HepG2 (cell line): ENCODE results near the gene NARF. TPM values are rescaled to one million over a fixed set of nuclear protein-coding genes. Genes with fewer than 3 reads are reported as not detected.

ENCODE experiments used
- ARNTL ChIP-seq: sonication (generic); formaldehyde crosslinking; IDR thresholded peaks from 2 replicates; pipeline ENCODE4 v1.4.0; 2020; ENCODE audit warnings: mild to moderate bottlenecking, missing genetic modification reagents
- ATF2 ChIP-seq: sonication (generic); formaldehyde crosslinking; IDR thresholded peaks from 2 replicates; pipeline ENCODE4 v1.4.0; 2020; ENCODE audit warnings: missing genetic modification reagents
- CENPX ChIP-seq: sonication (generic); formaldehyde crosslinking; IDR thresholded peaks from 2 replicates; pipeline ENCODE4 v1.9.0; 2021; ENCODE audit warnings: mild to moderate bottlenecking, missing genetic modification reagents, moderate library complexity
- DMAP1 ChIP-seq: IDR thresholded peaks from 2 replicates; pipeline ENCODE4 v1.6.1; 2016
- EHMT2 ChIP-seq: fragments of 200-600 bp; sonication (generic); IDR thresholded peaks from 2 replicates; pipeline ENCODE4 v1.7.0; 2017; ENCODE audit warnings: antibody characterized with exemption, low read depth, low read length, borderline replicate concordance
- HDAC2 ChIP-seq: sonication (generic); formaldehyde crosslinking; IDR thresholded peaks from 2 replicates; pipeline ENCODE4 v1.4.0; 2020; ENCODE audit warnings: missing genetic modification reagents
- MAZ ChIP-seq, 2 experiments: sonication (generic) in 1 of 2; formaldehyde crosslinking in 1 of 2; IDR thresholded peaks; 2 replicates each; pipeline versions ENCODE4 v1.5.0 to v1.6.1; 2012 to 2020; ENCODE audit warnings: low read depth in 2 of 2, mild to moderate bottlenecking in 2 of 2, borderline replicate concordance in 1 of 2, improper control_type of control experiment in 1 of 2, low read length in 1 of 2, missing genetic modification reagents in 1 of 2, moderate library complexity in 1 of 2
- MED8 ChIP-seq: sonication (generic); formaldehyde crosslinking; IDR thresholded peaks from 2 replicates; pipeline ENCODE4 v1.8.1; 2023; ENCODE audit warnings: mild to moderate bottlenecking, missing genetic modification reagents; ENCODE audit not compliant: insufficient replicate concordance
- TAF15 ChIP-seq: fragments of 200-400 bp; formaldehyde crosslinking; IDR thresholded peaks from one replicate; pipeline ENCODE4 v1.6.1; 2018; ENCODE audit warnings: mild to moderate bottlenecking, low read depth, low read length; ENCODE audit not compliant: poor library complexity, severe bottlenecking
- ZBTB7B ChIP-seq: sonication (generic); formaldehyde crosslinking; IDR thresholded peaks from 2 replicates; pipeline ENCODE4 v1.4.0; 2020; ENCODE audit warnings: missing genetic modification reagents
- ZFY ChIP-seq: sonication (generic); formaldehyde crosslinking; IDR thresholded peaks from 2 replicates; pipeline ENCODE4 v1.4.0; 2020; ENCODE audit warnings: missing genetic modification reagents
- ZKSCAN8 ChIP-seq: IDR thresholded peaks from 2 replicates; pipeline ENCODE4 v1.6.1; 2016; ENCODE audit warnings: borderline replicate concordance, missing genetic modification reagents, missing compliant biosample characterization
- ZNF687 ChIP-seq: sonication (generic); formaldehyde crosslinking; IDR thresholded peaks from 2 replicates; pipeline ENCODE4 v1.5.1; 2020; ENCODE audit warnings: mild to moderate bottlenecking, missing genetic modification reagents, moderate library complexity
- ZNF709 ChIP-seq: sonication (generic); formaldehyde crosslinking; IDR thresholded peaks from 2 replicates; pipeline ENCODE4 v1.5.0; 2020; ENCODE audit warnings: mild to moderate bottlenecking, missing genetic modification reagents
- ZNF772 ChIP-seq: sonication (generic); formaldehyde crosslinking; IDR thresholded peaks from 2 replicates; pipeline ENCODE4 v1.5.0; 2020; ENCODE audit warnings: mild to moderate bottlenecking, missing genetic modification reagents
- polyA plus RNA-seq, 8 experiments: library from polyadenylated mRNA; depleted of rRNA in 3 of 8; stranded (reverse) in 7 of 8; unstranded in 1 of 8; fragments of >200 nt; fragmentation: Illumina TruSeq in 4 of 8; extraction: Trizol in 4 of 8; gene quantifications; 2 replicates each; pipeline versions ENCODE4 v1.2.1 to v1.2.3, GENCODE V29; 2011 to 2016; ENCODE audit warnings: low read depth in 4 of 8, missing spikeins in 1 of 8, mixed read lengths in 1 of 8; ENCODE audit not compliant: insufficient read depth in 1 of 8
- total RNA-seq, 5 experiments: library from RNA; depleted of rRNA; stranded (reverse); fragments of >200 nt; fragmentation: Illumina TruSeq; extraction: Trizol; gene quantifications; 2 replicates each; pipeline ENCODE4 v1.2.3, GENCODE V29; 2016; ENCODE audit warnings: low read depth in 1 of 5
- TF ChIP-seq, protein P1 (sequence below): sonication (generic); formaldehyde crosslinking; IDR thresholded peaks from 2 replicates; pipeline ENCODE4 v1.8.0; 2022; ENCODE audit warnings: missing genetic modification reagents, mild to moderate bottlenecking, inconsistent platforms, borderline replicate concordance
- TF ChIP-seq, protein P2 (sequence below): sonication (generic); formaldehyde crosslinking; IDR thresholded peaks from 2 replicates; pipeline ENCODE4 v1.4.0; 2020; ENCODE audit warnings: mild to moderate bottlenecking, missing genetic modification reagents
- TF ChIP-seq, protein P3 (sequence below): sonication (generic); formaldehyde crosslinking; IDR thresholded peaks from 2 replicates; pipeline ENCODE4 v1.5.0; 2020; ENCODE audit warnings: missing genetic modification reagents, mild to moderate bottlenecking, borderline replicate concordance

Gene NARF
- total and polyA plus RNA-seq, 2 of the 13 experiments (the other 11 are each of a cell fraction or from before 2014, with no cell fraction given): 61.1 to 144 TPM

GRCh38 chr17:82461827-82462524 is 3.4 kb downstream of the NARF start (continued):
- TF ChIP-seq, protein P1, sequence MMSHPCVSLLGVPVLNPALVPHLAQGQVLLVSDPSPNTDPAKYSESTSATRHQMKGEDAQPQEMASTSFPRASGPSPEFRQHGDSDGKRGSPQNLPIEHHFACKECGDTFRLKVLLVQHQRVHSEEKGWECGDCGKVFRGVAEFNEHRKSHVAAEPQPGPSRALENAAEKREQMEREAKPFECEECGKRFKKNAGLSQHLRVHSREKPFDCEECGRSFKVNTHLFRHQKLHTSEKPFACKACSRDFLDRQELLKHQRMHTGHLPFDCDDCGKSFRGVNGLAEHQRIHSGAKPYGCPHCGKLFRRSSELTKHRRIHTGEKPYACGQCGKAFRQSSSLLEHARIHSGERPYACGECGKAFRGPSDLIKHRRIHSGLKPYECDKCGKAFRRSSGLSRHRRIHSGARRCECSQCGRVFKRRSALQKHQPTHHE: 0 out of 2 replicates have a peak, but pooled peaks have one; percentile 73
- TF ChIP-seq ATF2 (peak; percentile 83; the same call in 1 of the 2 replicates), ZNF772 (CRISPR knock-in tag) (no peak), TAF15 (no peak), DMAP1 (no peak), ARNTL (CRISPR knock-in tag) (no peak), ZNF709 (0 out of 2 replicates have a peak, but pooled peaks have one; percentile 59), MED8 (CRISPR knock-in tag) (peak; percentile 54), ZNF687 (CRISPR knock-in tag) (peak; percentile 81), ZBTB7B (CRISPR knock-in tag) (peak; percentile 68), ZKSCAN8 (CRISPR knock-in tag) (no peak), CENPX (no peak), ZFY (0 out of 2 replicates have a peak, but pooled peaks have one; percentile 54), EHMT2 (no peak), MAZ (IDR thresholded peaks at IDR 0.05; ENCODE audit: borderline replicate concordance, low read depth, low read length) (no peak), MAZ (CRISPR knock-in tag; IDR thresholded peaks at IDR 0.05; ENCODE audit: low read depth) (peak; percentile 50; the same call in 1 of the 2 replicates), HDAC2 (CRISPR knock-in tag) (peak; percentile 46; the same call in 1 of the 2 replicates)
- TF ChIP-seq, protein P2, sequence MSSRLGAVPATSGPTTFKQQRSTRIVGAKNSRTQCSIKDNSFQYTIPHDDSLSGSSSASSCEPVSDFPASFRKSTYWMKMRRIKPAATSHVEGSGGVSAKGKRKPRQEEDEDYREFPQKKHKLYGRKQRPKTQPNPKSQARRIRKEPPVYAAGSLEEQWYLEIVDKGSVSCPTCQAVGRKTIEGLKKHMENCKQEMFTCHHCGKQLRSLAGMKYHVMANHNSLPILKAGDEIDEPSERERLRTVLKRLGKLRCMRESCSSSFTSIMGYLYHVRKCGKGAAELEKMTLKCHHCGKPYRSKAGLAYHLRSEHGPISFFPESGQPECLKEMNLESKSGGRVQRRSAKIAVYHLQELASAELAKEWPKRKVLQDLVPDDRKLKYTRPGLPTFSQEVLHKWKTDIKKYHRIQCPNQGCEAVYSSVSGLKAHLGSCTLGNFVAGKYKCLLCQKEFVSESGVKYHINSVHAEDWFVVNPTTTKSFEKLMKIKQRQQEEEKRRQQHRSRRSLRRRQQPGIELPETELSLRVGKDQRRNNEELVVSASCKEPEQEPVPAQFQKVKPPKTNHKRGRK (CRISPR knock-in tag): no peak
- TF ChIP-seq, protein P3, sequence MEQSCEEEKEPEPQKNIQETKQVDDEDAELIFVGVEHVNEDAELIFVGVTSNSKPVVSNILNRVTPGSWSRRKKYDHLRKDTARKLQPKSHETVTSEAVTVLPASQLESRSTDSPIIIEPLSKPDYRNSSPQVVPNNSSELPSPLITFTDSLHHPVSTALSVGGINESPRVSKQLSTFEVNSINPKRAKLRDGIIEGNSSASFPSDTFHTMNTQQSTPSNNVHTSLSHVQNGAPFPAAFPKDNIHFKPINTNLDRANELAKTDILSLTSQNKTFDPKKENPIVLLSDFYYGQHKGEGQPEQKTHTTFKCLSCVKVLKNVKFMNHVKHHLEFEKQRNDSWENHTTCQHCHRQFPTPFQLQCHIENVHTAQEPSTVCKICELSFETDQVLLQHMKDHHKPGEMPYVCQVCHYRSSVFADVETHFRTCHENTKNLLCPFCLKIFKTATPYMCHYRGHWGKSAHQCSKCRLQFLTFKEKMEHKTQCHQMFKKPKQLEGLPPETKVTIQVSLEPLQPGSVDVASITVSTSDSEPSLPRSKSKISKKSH (CRISPR knock-in tag): peak; percentile 4; the same call in 1 of the 2 replicates
